ENCODE results near the gene LAMB4. TPM values are rescaled to one million over a fixed set of nuclear protein-coding genes. Genes with fewer than 3 reads are reported as not detected.
A peak's percentile ranks its signal among the peaks of the same experiment; 100 is the strongest.

The LAMB4 gene
- total RNA-seq, 1 donor from 2014 or later = not detected

DNA sequence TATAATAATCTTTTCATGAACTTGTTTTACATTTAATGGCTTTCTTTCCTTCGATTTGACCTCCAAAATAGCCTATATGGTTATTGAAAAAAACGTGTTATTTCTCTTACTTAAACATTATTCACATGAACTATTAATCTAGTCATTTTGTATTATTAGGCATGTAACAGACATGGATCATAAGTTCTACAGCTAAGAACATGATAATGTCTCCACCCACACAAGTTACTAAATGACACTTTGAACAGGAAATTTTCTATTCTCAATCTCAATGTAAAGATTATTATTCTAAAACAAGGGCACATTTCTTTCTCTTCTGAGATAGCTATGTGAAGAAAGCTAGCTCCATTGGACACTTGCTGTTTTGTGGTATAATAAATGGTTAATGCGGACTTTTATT is 10.0 kb downstream of the LAMB4 start:
- Mint-ChIP-seq H3K27ac (no peak overlapping the region), H3K27me3 (no peaks in the 10 kb centered on the region), H3K9me3 (no peaks in the 10 kb centered on the region), H3K4me3 (no peak overlapping the region), H3K4me1 (no peaks in the 10 kb centered on the region), H3K36me3 (ENCODE audit: low read depth) (no peaks in the 10 kb centered on the region)
- no peak for ATAC-seq (ENCODE audit: low read depth)
- DNase-seq = no peak
- intact Hi-C loops (cut with micrococcal nuclease) = no loop called here
- ChIA-PET CTCF (no interaction called here), POLR2A (no interaction called here)
- TF ChIP-seq, protein P1, sequence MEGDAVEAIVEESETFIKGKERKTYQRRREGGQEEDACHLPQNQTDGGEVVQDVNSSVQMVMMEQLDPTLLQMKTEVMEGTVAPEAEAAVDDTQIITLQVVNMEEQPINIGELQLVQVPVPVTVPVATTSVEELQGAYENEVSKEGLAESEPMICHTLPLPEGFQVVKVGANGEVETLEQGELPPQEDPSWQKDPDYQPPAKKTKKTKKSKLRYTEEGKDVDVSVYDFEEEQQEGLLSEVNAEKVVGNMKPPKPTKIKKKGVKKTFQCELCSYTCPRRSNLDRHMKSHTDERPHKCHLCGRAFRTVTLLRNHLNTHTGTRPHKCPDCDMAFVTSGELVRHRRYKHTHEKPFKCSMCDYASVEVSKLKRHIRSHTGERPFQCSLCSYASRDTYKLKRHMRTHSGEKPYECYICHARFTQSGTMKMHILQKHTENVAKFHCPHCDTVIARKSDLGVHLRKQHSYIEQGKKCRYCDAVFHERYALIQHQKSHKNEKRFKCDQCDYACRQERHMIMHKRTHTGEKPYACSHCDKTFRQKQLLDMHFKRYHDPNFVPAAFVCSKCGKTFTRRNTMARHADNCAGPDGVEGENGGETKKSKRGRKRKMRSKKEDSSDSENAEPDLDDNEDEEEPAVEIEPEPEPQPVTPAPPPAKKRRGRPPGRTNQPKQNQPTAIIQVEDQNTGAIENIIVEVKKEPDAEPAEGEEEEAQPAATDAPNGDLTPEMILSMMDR (IDR thresholded peaks at IDR 0.05) = no peak

DNA sequence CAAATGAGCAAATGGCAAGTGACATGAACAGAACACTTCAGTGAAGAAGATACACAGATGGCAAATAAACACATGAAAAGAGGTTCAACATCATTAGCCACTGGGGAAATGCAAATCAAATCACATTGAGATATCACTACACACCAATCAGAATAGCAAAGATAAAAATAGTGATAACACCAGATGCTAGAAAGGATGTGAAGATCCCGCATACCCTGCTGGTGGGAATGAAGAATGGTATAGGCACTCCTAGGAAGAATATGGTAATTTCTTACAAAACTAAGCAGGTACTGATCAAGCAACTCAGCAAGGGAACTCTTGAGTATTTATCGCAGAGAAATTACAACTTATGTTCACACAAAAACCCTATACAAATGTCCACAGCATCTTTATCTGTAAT is 11.2 kb downstream of the LAMB4 start:
- ATAC-seq (ENCODE audit: low read depth) (no peak), DNase-seq (no peak)
- no peaks in the 10 kb centered on the region for H3K9me3 Mint-ChIP-seq
- no peaks in the 10 kb centered on the region for H3K36me3 Mint-ChIP-seq (ENCODE audit: low read depth)
- ChIA-PET CTCF (interaction anchor here (1.2 to 1.6 kb wide), 2 partner anchors 9 to 27 kb away, joined by 4 to 14 read pairs; no protein-coding TSS in a partner anchor), POLR2A (no interaction called here)
- no peak overlapping the region for H3K4me3 Mint-ChIP-seq
- no peaks in the 10 kb centered on the region for H3K27me3 Mint-ChIP-seq
- H3K4me1 Mint-ChIP-seq = no peaks in the 10 kb centered on the region
- TF ChIP-seq, protein P1 (IDR thresholded peaks at IDR 0.05) = no peak
- intact Hi-C loops (cut with micrococcal nuclease) = loop anchor here (2.0 kb wide), 1 partner anchor 16 kb away; no protein-coding TSS in a partner anchor
- no peak overlapping the region for H3K27ac Mint-ChIP-seq

- POLR2A ChIA-PET = interaction anchor here (1.3 kb wide), 1 partner anchor 32 kb away, joined by 4 read pairs; no protein-coding TSS in a partner anchor
- peak; percentile 74 for ATAC-seq (ENCODE audit: low read depth)
- no peaks in the 10 kb centered on the region for H3K27me3 Mint-ChIP-seq
These were observed 15.9 kb downstream of the LAMB4 start for GRCh38 chr7:108114117-108114841.

GRCh38 chr7:108112683-108113082 is 17.5 kb downstream of the LAMB4 start:
- Mint-ChIP-seq H3K27ac (no peak overlapping the region), H3K27me3 (no peaks in the 10 kb centered on the region), H3K36me3 (ENCODE audit: low read depth) (no peaks in the 10 kb centered on the region), H3K9me3 (no peaks in the 10 kb centered on the region), H3K4me1 (no peaks in the 10 kb centered on the region), H3K4me3 (no peak overlapping the region)
- TF ChIP-seq, protein P1 (IDR thresholded peaks at IDR 0.05) = no peak
- intact Hi-C loops (cut with micrococcal nuclease) = no loop called here
- ChIA-PET POLR2A (no interaction called here), CTCF (interaction anchor here (1.3 to 3.0 kb wide), 4 partner anchors 16 to 384 kb away, joined by 4 to 86 read pairs (median 10); no protein-coding TSS in a partner anchor)
- ATAC-seq (ENCODE audit: low read depth) (no peak), DNase-seq (no peak)

More at GRCh38 chr7:108114117-108114841, 15.9 kb downstream of the LAMB4 start:
- no peak for DNase-seq
- TF ChIP-seq, protein P1 (IDR thresholded peaks at IDR 0.05) = no peak
- CTCF ChIA-PET = interaction anchor here (1.1 to 3.0 kb wide), 9 partner anchors 14 to 384 kb away, joined by 3 to 86 read pairs (median 5); no protein-coding TSS in a partner anchor
- Mint-ChIP-seq H3K27ac (no peak overlapping the region), H3K9me3 (no peaks in the 10 kb centered on the region), H3K4me1 (no peaks in the 10 kb centered on the region), H3K36me3 (ENCODE audit: low read depth) (no peaks in the 10 kb centered on the region), H3K4me3 (no peak overlapping the region)
- intact Hi-C loops (cut with micrococcal nuclease) = loop anchor here (1.0 kb wide), 2 partner anchors 32 to 383 kb away; no protein-coding TSS in a partner anchor

DNA sequence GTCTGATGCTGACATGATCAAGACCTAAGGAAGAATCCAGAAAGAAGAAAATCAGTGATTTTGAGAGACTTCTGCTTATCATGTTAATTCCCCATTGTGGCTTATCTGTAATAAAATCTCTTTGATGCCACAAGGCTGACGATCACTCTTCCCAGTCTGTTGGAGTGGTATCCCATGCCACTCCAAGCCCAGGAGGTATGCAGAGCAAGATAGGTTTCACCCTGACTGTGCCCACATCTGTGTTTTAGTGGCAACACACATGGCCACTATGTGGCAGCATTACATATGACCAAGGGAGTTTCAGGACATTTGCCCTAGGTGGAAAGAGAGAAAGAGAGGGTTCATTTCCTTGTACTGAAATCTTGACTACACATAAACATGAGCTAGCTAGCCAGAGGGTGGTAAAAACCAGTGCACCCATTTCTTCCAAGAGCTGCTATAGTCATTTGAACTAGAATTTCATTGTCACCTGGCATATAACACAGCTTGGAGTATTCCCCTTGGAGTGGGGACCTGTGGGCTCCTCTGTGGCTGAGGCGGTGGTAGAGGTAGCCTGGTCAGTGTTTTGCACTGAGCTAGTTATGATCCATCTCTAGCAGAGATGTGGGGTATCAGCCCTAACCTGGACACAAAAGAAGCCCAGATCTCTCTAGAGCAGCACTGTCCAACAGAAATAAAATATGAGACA is 20.8 kb downstream of the LAMB4 start:
- H3K36me3 Mint-ChIP-seq (ENCODE audit: low read depth) = no peaks in the 10 kb centered on the region
- H3K4me3 Mint-ChIP-seq = no peak overlapping the region
- TF ChIP-seq, protein P1 (IDR thresholded peaks at IDR 0.05) = no peak
- ATAC-seq (ENCODE audit: low read depth) = no peak
- CTCF ChIA-PET = interaction anchor here (0.6 to 5.7 kb wide), 5 partner anchors 9 to 358 kb away, joined by 3 to 39 read pairs (median 3); no protein-coding TSS in a partner anchor
- peaks cover 4% of the 10 kb centered on the region for H3K27me3 Mint-ChIP-seq
- POLR2A ChIA-PET = interaction anchor here (0.6 kb wide), 1 partner anchor 347 kb away, joined by 7 read pairs; no protein-coding TSS in a partner anchor
- no peak overlapping the region for H3K27ac Mint-ChIP-seq
- no peaks in the 10 kb centered on the region for H3K9me3 Mint-ChIP-seq
- DNase-seq = no peak
- no peaks in the 10 kb centered on the region for H3K4me1 Mint-ChIP-seq
- intact Hi-C loops (cut with micrococcal nuclease) = loop anchor here (1.0 kb wide), 1 partner anchor 37 kb away; no protein-coding TSS in a partner anchor

Data from activated B cell treated with CpG ODN at 0.5 μM for 24 hours (primary cell).